GM19372 (cell line): ENCODE results near the gene MOB2.
"Not testable (repeated sequence)": the region's sequence is repeated elsewhere in the genome, so short reads cannot be mapped to it uniquely, and the experiment has no call there.

ENCODE experiments used
- ATAC-seq: cut with Tn5 transposase; IDR thresholded peaks from one replicate; pipeline ENCODE4 v1.9.1; 2021; ENCODE audit warnings: mild to moderate bottlenecking, low read depth, moderate library complexity; ENCODE audit not compliant: unreplicated experiment

MOB2 gene

GRCh38 chr11:1519028-1520010, 32.7 kb upstream of the MOB2 start:
- ATAC-seq = no peak

GRCh38 chr11:1518301-1518700, 31.7 kb upstream of the MOB2 start:
- ATAC-seq = no peak

- no peak for ATAC-seq
Measured at GRCh38 chr11:1517117-1518005, 30.8 kb upstream of the MOB2 start.

- ATAC-seq = no peak
Measured at GRCh38 chr11:1516273-1517067, 29.9 kb upstream of the MOB2 start.

GRCh38 chr11:1515082-1516060, 28.8 kb upstream of the MOB2 start:
- ATAC-seq = no peak

GRCh38 chr11:1514336-1515061, 27.9 kb upstream of the MOB2 start:
- ATAC-seq = no peak

GRCh38 chr11:1513326-1514296, 27.0 kb upstream of the MOB2 start:
- no peak for ATAC-seq

GRCh38 chr11:1512531-1513258, 26.1 kb upstream of the MOB2 start:
- ATAC-seq = not testable (repeated sequence)

- no peak for ATAC-seq
Measured at GRCh38 chr11:1511937-1512496, 25.4 kb upstream of the MOB2 start.

- ATAC-seq = no peak
Measured at GRCh38 chr11:1510928-1511327, 24.3 kb upstream of the MOB2 start.

- ATAC-seq = not testable (repeated sequence)
Measured at GRCh38 chr11:1510351-1510750, 23.8 kb upstream of the MOB2 start.

GRCh38 chr11:1509626-1510255, 23.2 kb upstream of the MOB2 start:
- no peak for ATAC-seq

- ATAC-seq = no peak
Measured at GRCh38 chr11:1508986-1509385, 22.4 kb upstream of the MOB2 start.

GRCh38 chr11:1508491-1508891, 21.9 kb upstream of the MOB2 start:
- no peak for ATAC-seq

- ATAC-seq = no peak
Measured at GRCh38 chr11:1507381-1508140, 21.0 kb upstream of the MOB2 start.
